Measurements from ENCODE around the gene APOOL. TPM values are rescaled to one million over a fixed set of nuclear protein-coding genes. Genes with fewer than 3 reads are reported as not detected.
"Not testable (repeated sequence)": the region's sequence is repeated elsewhere in the genome, so short reads cannot be mapped to it uniquely, and the experiment has no call there.

Gene APOOL, protein sequence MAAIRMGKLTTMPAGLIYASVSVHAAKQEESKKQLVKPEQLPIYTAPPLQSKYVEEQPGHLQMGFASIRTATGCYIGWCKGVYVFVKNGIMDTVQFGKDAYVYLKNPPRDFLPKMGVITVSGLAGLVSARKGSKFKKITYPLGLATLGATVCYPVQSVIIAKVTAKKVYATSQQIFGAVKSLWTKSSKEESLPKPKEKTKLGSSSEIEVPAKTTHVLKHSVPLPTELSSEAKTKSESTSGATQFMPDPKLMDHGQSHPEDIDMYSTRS
- polyA plus RNA-seq (ENCODE audit: low read depth in 6 of 6): 1 to 10 TPM; 4.9 to 8.1 (median 6.0) TPM

DNA sequence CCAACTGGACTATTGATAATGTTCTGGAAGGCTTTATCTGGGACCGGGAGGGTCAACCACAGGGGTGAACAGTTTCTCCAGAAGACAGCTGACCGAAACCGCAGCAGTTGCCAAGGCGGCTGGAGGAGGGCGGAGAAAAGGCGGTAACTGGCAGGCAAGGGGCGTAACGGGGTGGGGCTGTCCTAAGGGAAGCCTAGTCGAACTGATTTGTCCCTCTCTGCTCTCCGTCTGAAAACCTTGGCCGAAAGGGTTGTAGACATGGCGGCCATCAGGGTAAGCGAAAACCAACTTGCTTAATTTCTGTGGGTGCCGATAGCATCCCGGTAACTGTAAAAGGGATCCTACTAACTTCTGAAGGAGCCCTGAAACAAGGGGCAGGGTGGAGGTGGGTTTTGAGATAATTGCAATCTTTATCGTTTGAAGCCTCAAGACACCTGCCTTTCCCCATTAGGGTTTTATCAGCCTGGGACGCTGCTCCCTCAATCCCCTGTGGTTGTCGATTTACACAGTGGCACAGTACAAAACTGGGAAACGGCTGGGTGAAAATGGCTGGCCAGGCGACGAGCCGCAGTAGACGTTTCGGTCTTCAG is at the start of gene APOOL:
Gene APOOL, plus strand, starts transcription at position 223 of the 590 bp plus-strand sequence. Its CDS starts 36 bp downstream, at position 259.
- Mint-ChIP-seq H3K4me1 (peaks cover 17 to 24% (median 18%) of the 10 kb centered on the region in 3 donors), H3K9me3 (peaks cover 0 to 5% (median 0%) of the 10 kb centered on the region in 7 donors), H3K27me3 (no peaks in the 10 kb centered on the region), H3K36me3 (peaks cover 0 to 6% of the 10 kb centered on the region in 2 donors), H3K4me3 (peak within 1 kb of the TSS; percentile 77 to 96 (median 92)), H3K27ac (peak within 1 kb of the TSS; percentile 49 to 95 (median 78))
- DNase-seq (peak; percentile 72), ATAC-seq (ENCODE audit: low read depth in 2 of 2) (peak; percentile 94)

- no peaks in the 10 kb centered on the region for H3K36me3 Mint-ChIP-seq
- no peaks in the 10 kb centered on the region for H3K27me3 Mint-ChIP-seq
- no peak for ATAC-seq (ENCODE audit: low read depth in 2 of 2)
- H3K4me1 Mint-ChIP-seq: peaks cover 0 to 3% (median 0%) of the 10 kb centered on the region in 3 donors
- H3K4me3 Mint-ChIP-seq: no peak overlapping the region
- H3K9me3 Mint-ChIP-seq: peaks cover 0 to 2% (median 0%) of the 10 kb centered on the region in 7 donors
- no peak for DNase-seq
- H3K27ac Mint-ChIP-seq: no peak overlapping the region
Observed at GRCh38 chrX:84956304-84956703, 47.4 kb upstream of the APOOL start.

- Mint-ChIP-seq H3K27ac (no peak overlapping the region), H3K4me3 (no peak overlapping the region), H3K4me1 (no peaks in the 10 kb centered on the region), H3K36me3 (peaks cover 0 to 8% of the 10 kb centered on the region in 2 donors), H3K27me3 (no peaks in the 10 kb centered on the region), H3K9me3 (peaks cover 0 to 13% (median 6%) of the 10 kb centered on the region in 7 donors)
- no peak for ATAC-seq (ENCODE audit: low read depth in 2 of 2)
- DNase-seq: no peak
Observed at GRCh38 chrX:84974803-84975202, 28.9 kb upstream of the APOOL start.

DNA sequence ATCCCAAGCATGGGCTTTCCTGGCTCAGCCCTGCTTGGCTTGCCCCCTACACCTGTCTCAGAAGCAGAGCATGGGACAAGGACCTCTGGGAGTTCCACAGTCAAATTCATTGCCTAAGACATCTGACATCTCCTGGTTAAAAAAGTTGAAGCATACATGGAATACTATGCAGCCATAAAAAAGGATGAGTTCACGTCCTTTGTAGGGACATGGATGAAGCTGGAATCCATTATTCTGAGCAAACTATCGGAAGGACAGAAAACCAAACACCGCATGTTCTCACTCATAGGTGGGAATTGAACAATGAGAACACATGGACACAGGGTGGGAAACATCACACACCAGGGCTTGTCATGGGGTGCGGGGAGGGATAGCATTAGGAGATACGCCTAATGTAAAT is 11.9 kb upstream of the APOOL start:
- peaks cover 0 to 10% (median 5%) of the 10 kb centered on the region in 7 donors for H3K9me3 Mint-ChIP-seq
- not testable (repeated sequence) for ATAC-seq (ENCODE audit: low read depth in 2 of 2); H3K27ac Mint-ChIP-seq; H3K36me3 Mint-ChIP-seq; H3K4me1 Mint-ChIP-seq; DNase-seq; H3K4me3 Mint-ChIP-seq
- H3K27me3 Mint-ChIP-seq: peaks cover 0 to 11% (median 5%) of the 10 kb centered on the region in 3 donors

DNA sequence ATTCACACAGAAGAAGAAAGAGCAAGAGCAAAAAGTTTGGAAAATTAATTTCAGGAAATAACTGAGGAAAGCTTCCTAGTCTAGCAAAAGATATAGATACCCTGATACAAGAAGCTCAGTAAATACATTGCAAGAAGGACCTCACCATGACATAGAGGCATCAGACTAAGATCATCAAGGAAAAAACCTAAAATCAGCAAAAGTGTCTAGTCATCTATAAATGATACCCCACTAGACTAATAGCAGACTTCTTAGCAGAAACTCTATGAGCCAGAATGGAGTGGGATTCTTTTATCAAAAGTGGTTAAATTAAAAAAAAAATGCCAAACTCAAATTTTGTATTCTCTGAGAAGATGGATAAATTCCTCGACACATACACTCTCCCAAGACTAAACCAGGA is 10.5 kb upstream of the APOOL start:
- H3K9me3 Mint-ChIP-seq: peaks cover 0 to 15% (median 5%) of the 10 kb centered on the region in 7 donors
- DNase-seq (no peak), ATAC-seq (ENCODE audit: low read depth in 2 of 2) (no peak)
- no peak overlapping the region for H3K4me3 Mint-ChIP-seq
- H3K27ac Mint-ChIP-seq: no peak overlapping the region
- peaks cover 0 to 15% (median 5%) of the 10 kb centered on the region in 3 donors for H3K27me3 Mint-ChIP-seq
- H3K4me1 Mint-ChIP-seq: no peaks in the 10 kb centered on the region
- no peaks in the 10 kb centered on the region for H3K36me3 Mint-ChIP-seq

- no peak overlapping the region for H3K27ac Mint-ChIP-seq
Observed at GRCh38 chrX:85001344-85001743, 2.3 kb upstream of the APOOL start.

DNA sequence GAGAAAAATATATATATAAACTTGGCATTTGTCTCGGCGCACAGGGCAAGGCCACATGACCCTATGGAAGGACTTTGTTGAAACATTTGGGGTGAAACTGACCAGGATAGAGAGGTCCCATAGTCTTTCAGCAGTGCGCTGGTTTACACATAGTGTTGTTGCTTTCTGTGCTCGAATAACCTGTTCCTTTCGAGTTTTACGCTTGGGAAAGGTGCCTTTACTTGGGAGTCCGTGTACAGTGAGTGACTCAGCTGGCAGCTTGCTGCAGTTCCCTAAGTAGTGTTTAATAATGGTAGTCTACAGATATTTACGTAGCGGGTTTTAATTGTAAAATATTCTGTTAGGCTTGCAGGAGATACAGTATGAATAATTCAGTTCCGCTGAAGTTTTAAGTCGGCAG is 578 bp downstream of the APOOL start:
- peaks cover 17 to 28% (median 18%) of the 10 kb centered on the region in 3 donors for H3K4me1 Mint-ChIP-seq
- H3K27ac Mint-ChIP-seq: peak overlapping the region; percentile 1 to 95 (median 64)
- peak overlapping the region; percentile 77 to 96 (median 92) for H3K4me3 Mint-ChIP-seq
- H3K36me3 Mint-ChIP-seq: peaks cover 0 to 6% of the 10 kb centered on the region in 2 donors
- H3K9me3 Mint-ChIP-seq: peaks cover 0 to 7% (median 0%) of the 10 kb centered on the region in 7 donors
- ATAC-seq (ENCODE audit: low read depth in 2 of 2) (no peak), DNase-seq (no peak)
- H3K27me3 Mint-ChIP-seq: no peaks in the 10 kb centered on the region

More at GRCh38 chrX:85001344-85001743, 2.3 kb upstream of the APOOL start:
- DNase-seq: no peak
- Mint-ChIP-seq H3K4me1 (peaks cover 10 to 16% (median 12%) of the 10 kb centered on the region in 3 donors), H3K9me3 (peaks cover 0 to 8% (median 0%) of the 10 kb centered on the region in 7 donors), H3K4me3 (no peak overlapping the region), H3K27me3 (peaks cover 0 to 11% (median 0%) of the 10 kb centered on the region in 3 donors), H3K36me3 (peaks cover 0 to 6% of the 10 kb centered on the region in 2 donors)
- no peak for ATAC-seq (ENCODE audit: low read depth in 2 of 2)

DNA sequence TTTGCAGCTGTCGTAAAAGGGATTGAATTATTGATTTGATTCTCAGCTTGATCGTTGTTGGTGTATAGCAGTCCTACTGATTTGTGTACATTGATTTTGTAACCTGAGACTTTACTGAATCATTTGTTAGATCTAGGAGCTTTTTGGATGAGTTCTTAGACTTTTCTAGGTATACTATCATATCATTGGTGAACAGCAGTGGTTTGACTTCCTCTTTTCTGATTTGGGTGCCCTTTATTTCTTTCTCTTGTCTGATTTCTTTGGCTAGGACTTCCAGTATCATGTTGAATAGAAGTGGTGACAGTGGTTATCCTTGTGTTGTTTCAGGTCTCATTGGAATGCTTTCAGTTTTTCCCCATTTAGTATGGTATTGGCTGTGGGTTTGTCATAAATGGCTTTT is 8.4 kb downstream of the APOOL start:
- Mint-ChIP-seq H3K27me3 (no peaks in the 10 kb centered on the region), H3K4me3 (no peak overlapping the region), H3K27ac (no peak overlapping the region), H3K9me3 (peaks cover 0 to 24% (median 12%) of the 10 kb centered on the region in 7 donors), H3K36me3 (no peaks in the 10 kb centered on the region), H3K4me1 (peaks cover 0 to 37% (median 15%) of the 10 kb centered on the region in 3 donors)
- DNase-seq (no peak), ATAC-seq (ENCODE audit: low read depth in 2 of 2) (no peak)

- not testable (repeated sequence) for H3K27ac Mint-ChIP-seq; H3K27me3 Mint-ChIP-seq; H3K4me3 Mint-ChIP-seq; DNase-seq; ATAC-seq (ENCODE audit: low read depth in 2 of 2)
- peaks cover 0 to 29% (median 12%) of the 10 kb centered on the region in 3 donors for H3K4me1 Mint-ChIP-seq
- H3K36me3 Mint-ChIP-seq: peaks cover 15 to 17% of the 10 kb centered on the region in 2 donors
- peaks cover 5 to 35% (median 24%) of the 10 kb centered on the region in 7 donors for H3K9me3 Mint-ChIP-seq
Observed at GRCh38 chrX:85015351-85015750, 11.7 kb downstream of the APOOL start.

DNA sequence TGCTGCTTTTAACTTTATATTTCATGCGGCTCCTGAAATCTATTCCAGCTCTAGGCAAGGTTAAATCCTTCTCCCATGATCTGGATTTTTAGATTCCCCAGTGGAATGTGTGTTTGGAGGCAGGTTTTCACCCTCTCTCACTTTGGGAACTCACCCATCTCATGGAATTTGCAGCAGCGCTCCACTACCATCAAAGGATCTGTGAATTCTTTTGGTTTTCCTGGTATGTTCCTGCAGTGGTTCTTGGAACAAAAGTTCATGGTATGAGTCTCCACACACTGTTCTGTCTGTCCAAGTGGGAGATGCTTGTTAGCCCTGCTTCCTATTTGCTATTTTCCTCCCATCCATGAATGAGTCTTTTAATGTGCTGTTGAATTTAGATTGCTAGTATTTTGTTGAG is 14.0 kb downstream of the APOOL start:
- Mint-ChIP-seq H3K9me3 (peaks cover 2 to 21% (median 13%) of the 10 kb centered on the region in 7 donors), H3K36me3 (peaks cover 15 to 17% of the 10 kb centered on the region in 2 donors), H3K27ac (no peak overlapping the region), H3K4me3 (peak overlapping the region in 1 of 8 donors; percentile 48), H3K27me3 (no peaks in the 10 kb centered on the region), H3K4me1 (peaks cover 0 to 21% (median 6%) of the 10 kb centered on the region in 3 donors)
- DNase-seq: no peak
- no peak for ATAC-seq (ENCODE audit: low read depth in 2 of 2)

DNA sequence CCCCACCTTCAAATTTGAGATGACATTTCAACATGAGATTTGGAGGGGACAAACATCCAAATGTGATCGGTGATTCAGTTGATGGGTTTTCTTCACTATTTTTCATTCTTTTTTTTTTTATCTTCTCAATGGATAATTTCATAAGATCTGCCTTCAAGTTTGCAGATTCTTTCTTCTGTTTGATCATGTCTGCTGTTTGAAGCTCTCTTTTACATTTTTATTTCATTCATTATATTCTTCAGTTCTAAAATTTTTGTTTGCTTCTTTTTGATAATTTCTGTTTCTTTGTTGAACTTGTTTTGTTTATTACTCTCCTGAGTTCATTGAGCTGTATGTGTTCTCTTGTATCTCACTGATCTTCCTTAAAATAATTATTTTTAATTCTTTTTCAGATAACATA is 14.8 kb downstream of the APOOL start:
- peaks cover 15 to 17% of the 10 kb centered on the region in 2 donors for H3K36me3 Mint-ChIP-seq
- H3K4me1 Mint-ChIP-seq: peaks cover 0 to 16% (median 6%) of the 10 kb centered on the region in 3 donors
- DNase-seq (no peak), ATAC-seq (ENCODE audit: low read depth in 2 of 2) (no peak)
- H3K4me3 Mint-ChIP-seq: no peak overlapping the region
- H3K27me3 Mint-ChIP-seq: no peaks in the 10 kb centered on the region
- H3K9me3 Mint-ChIP-seq: peaks cover 2 to 21% (median 13%) of the 10 kb centered on the region in 7 donors
- no peak overlapping the region for H3K27ac Mint-ChIP-seq

GRCh38 chrX:85020216-85020615 is 16.5 kb downstream of the APOOL start:
- H3K27ac Mint-ChIP-seq: no peak overlapping the region
- H3K36me3 Mint-ChIP-seq: peaks cover 15 to 17% of the 10 kb centered on the region in 2 donors
- H3K9me3 Mint-ChIP-seq: peaks cover 0 to 21% (median 13%) of the 10 kb centered on the region in 7 donors
- H3K4me3 Mint-ChIP-seq: no peak overlapping the region
- no peaks in the 10 kb centered on the region for H3K27me3 Mint-ChIP-seq
- H3K4me1 Mint-ChIP-seq: peaks cover 0 to 9% (median 0%) of the 10 kb centered on the region in 3 donors
- DNase-seq (no peak), ATAC-seq (ENCODE audit: low read depth in 2 of 2) (no peak)

- H3K36me3 Mint-ChIP-seq: peaks cover under 1 to 2% of the 10 kb centered on the region in 2 donors
- peaks cover 0 to 5% (median 4%) of the 10 kb centered on the region in 3 donors for H3K4me1 Mint-ChIP-seq
- ATAC-seq (ENCODE audit: low read depth in 2 of 2): no peak
- H3K9me3 Mint-ChIP-seq: peaks cover 0 to 5% (median 1%) of the 10 kb centered on the region in 7 donors
- DNase-seq: no peak
- H3K27me3 Mint-ChIP-seq: no peaks in the 10 kb centered on the region
- H3K4me3 Mint-ChIP-seq: no peak overlapping the region
- H3K27ac Mint-ChIP-seq: no peak overlapping the region
Observed at GRCh38 chrX:85024044-85024443, 20.4 kb downstream of the APOOL start.

Measured in naive B cell (primary cell).